NCI-H82 treated with DMSO at 0.1 percent for 48 hours (cell line): Measurements from ENCODE around the gene DERA.
"Not testable (repeated sequence)": the region's sequence is repeated elsewhere in the genome, so short reads cannot be mapped to it uniquely, and the experiment has no call there.

Experiments used
- DNase-seq: peaks from one replicate; lab custom pipeline; 2025; ENCODE audit not compliant: unreplicated experiment; lab: John Stamatoyannopoulos, UW

DERA gene

DNA sequence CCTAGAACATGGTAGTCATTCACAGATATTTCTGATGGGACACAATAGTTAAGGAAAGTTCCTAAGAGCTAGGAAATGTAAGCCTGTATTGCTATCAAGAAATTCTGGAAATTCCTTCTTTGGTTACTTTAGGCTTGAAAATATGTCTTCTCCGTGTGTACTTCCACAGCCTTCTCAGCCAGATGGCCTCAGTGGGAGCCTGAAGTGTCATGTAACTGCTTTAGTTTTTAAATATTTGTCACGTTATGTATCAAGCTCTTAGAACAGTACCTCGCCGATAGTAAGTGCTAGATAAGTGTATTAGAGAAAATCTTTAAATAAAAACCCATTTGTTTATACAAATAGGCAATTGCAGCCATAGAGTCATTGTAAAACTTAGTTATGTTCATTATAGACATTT is 95.6 kb downstream of the DERA start:
- DNase-seq: no peak

DNA sequence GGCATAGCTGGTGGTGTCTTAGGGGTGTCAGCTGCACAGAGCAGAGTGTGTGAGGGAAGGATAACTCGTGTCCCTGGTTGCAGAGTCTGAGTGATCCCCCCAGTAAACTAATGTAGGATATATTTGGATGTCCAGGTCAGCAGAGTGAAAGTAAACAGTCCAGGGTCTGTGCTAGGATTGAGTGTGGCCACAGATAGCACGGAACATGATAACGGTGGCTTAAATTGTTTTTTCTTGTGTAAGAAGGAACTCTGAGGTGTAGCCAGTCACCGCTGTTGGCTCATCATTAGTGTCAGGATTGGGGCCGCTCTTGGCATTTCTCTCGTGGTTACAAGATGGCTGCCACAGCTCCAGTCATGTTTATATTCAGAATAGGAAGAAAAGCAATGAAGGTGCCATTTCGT is 97.3 kb downstream of the DERA start:
- DNase-seq: no peak

DNA sequence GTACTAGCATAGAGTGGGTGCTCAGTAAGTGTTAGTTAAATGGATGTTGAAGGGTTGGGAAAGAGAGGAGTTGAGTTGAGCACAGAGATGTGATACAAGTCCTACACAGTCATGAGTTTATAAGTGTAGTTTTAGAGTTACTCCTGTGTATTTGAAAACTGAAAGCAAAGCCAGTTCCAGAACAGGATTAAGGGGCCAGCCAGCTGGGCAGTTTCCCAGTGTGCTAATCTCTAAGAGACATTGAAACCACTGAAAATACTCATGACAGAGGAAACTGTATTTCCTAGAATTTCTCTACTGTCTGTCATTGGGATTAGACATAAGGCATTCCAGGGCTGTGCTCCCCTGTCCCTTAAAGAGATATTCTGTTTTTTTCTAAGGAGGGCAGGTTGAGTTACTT is 101.0 kb downstream of the DERA start:
- DNase-seq: peak; percentile 58

DNA sequence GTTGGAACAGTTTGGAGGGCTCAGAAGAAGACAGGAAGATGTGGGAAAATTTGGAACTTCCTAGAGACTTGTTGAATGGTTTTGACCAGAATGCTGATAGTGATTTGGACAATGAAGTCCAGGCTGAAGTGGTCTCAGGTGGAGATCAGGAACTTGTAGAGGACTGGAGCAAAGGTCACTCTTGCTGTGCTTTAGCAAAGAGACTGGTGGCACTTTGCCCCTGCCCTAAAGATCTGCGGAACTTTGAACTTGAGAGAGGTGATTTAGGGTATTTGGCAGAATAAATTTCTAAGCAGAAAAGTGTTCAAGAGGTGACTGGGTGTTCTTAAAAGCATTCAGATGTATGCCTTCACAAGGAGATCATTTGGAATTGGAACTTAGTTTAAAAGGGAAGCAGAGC is 102.6 kb downstream of the DERA start:
- not testable (repeated sequence) for DNase-seq

DNA sequence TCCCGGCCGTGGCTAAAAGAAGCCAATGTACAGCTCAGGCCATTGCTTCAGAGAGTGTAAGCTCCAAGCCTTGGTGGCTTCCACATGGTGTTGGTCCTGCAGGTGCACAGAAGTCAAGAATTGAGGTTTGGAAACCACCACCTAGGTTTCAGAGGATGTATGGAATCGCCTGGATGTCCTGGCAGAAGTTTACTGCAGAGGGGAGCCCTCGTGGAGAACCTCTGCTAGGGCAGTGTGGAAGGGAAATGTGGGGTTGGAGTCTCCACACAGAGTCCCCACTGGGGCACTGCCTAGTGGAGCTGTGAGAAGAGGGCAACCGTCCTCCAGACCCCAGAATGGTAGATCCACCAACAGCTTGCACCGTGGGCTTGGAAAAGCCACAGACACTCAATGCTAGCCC is 103.3 kb downstream of the DERA start:
- DNase-seq: not testable (repeated sequence)

DNA sequence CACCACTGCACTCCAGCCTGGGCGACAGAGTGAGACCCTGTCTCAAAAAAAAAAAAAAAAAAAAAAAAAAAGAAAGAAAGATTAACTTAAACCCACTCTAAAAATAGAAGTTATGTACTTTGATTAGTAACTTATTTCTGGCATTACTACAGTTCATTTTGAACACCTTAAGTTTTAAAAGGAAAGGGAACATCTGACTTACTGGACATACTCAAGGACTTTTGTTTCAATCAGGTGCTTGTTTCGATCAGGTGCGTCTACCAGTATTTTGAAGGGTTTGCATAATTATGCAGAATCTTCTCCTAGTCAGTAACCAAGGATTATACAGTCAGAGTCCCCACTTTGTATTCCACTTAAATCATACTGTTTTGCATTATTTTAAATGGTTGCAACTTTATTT is 105.6 kb downstream of the DERA start:
- DNase-seq: no peak

DNA sequence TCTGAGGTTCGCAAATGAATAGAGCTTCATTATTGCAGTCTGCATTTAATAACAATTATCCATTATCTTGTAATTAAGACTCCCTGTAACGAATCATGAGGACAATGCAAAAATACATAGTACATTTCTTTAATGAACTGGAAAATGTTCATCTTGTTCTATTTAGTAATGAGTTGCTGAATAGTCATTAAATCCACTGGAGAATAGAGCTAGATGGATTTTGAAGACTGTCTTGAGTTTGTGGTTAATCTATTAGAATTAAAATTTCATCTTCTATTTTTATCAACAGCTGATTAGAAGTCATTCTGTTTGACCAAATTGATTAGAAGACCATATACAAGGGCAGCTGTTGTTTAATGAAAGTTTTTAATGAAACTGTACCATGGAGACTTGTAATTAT is 107.2 kb downstream of the DERA start:
- no peak for DNase-seq

DNA sequence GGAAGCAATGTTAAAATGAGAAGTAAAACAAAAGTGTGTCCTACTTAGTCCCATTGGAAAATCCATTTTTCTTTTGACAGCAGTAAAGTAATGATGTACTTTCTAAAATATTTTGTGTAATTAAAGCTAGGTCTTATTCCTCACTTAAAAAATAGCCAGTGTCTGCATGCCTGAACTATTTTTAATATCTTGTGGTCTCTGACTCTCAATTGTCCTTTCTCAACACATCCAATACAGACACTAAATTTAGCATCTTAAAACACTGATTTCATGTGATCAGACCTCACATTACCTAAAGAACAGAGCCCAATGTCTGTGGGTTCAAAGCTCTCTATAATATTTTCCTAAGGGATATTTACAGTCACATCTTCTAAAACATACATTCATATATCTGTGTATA is 108.0 kb downstream of the DERA start:
- no peak for DNase-seq

DNA sequence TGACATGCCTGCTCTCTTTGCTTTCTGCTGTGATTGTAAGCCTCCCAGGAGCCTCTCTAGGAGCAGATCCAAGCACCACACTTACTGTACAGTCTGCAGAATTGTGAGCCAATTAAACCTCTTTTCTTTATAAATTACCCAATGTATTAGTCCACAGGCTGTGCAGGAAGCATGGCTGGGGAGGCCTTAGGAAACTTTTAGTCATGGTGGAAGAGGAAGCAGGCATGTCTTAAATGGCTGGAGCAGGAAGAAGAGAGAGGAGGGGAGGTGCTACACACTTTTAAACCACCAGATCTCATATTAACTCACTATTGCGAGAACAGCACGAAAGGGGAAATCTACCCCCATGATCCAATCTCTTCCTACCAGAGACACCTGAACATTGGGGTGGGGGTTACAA is 108.9 kb downstream of the DERA start:
- no peak for DNase-seq

DNA sequence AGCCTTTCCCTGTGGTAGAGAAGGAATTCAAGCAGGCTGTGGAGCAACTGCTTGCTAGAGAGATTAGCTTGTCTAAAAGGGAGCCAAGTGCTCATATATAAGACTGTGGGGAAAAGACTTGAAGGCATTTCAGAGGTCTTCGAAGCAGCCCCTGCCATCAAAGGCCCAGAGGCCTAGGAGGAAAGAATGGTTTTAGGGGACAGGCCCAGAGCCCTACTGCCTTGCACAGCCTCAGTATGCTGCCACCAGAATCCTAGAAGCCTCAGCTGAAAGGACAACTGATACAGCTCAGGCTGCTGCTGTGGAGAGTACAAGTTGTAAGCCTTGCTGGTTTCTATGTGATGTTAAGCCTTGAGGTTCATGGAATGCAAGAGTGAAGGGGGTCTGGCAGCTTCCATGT is 109.9 kb downstream of the DERA start:
- DNase-seq: no peak

DNA sequence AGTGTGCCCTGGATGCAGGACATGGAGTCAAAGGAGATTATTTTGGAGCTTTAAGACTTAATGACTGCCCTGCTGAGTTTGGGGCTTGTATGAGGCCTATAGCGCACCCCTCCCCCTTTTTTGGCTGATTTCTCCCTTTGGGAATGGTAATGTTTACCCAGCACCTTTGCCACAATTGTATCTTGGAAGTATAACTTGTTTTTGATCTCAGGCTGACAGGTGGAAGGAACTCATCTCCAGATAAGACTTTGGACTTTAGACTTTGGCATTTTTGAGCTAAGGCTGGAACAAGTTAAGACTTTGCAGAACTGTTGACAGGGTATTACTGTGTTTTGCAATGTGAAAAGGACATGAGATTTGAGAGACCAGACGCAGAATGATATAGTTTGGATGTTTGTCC is 110.5 kb downstream of the DERA start:
- DNase-seq: no peak

DNA sequence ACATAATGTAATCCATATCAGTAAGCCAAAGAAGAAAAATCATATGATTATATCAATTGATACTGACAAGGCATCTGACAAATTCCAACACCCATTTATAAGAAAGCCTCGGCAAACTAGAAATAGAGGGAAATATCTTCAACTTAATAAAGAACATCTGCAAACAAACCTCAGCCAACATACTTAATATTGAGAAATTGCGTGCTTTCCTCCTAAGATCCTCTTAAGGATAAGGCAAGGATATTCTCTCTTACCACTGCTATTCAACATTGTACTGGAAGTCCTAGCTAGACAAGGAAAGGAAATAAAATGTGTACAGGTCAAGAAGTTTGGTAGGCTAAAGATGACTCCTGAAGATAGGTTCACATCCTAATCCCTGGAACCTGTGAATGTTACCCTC is 115.9 kb downstream of the DERA start:
- no peak for DNase-seq

DNA sequence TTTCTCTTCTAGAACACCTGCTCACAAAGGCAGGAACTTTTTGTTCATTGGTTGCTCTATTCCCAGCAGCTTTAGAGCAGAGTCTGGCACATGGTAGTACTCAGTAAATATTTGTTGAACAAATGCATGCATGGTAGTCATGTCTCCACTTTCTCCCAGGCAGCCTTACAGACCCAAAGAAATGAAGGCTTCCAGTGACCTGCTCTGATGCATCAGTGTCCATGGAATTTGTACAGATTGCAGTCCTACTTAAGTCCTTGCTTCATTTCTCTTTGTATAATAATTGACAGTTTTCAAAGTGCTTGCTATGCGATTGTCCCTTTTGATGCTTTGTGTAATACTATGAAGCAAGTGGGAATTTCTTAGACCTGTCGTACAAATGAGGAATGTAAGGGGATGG is 119.6 kb downstream of the DERA start:
- no peak for DNase-seq

DNA sequence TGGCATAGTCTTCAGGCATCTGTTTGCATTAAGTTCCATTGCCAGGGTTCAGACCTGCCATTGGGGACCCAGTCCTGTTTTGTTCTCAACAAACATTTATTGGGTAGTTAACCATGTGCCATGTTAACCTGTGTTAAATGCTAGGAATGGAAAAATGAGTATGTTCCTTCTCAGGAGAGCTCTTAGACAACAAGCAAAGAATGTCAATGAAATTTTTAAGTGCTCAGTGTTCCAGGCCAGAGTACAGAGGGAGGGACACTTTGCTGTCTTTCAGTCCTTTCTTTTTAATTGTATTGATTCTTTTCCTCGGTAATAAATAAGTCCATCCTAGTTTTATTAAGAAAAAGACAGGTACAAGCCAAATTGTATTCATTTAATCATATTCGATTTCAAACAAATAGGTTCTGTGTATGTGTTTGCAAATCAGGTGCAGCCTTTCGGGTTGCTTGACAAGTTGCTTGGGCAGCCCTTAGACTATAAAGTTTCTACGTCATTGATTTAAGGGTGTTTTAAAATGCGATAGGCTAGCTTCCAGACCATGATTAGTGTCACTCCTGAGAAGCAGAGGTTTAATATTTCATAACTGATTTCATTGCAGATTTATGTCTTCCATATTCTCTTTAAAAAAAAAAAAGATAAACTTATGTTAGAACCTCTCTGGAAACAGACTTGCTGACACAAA is 123.1 kb downstream of the DERA start:
- DNase-seq: no peak

DNA sequence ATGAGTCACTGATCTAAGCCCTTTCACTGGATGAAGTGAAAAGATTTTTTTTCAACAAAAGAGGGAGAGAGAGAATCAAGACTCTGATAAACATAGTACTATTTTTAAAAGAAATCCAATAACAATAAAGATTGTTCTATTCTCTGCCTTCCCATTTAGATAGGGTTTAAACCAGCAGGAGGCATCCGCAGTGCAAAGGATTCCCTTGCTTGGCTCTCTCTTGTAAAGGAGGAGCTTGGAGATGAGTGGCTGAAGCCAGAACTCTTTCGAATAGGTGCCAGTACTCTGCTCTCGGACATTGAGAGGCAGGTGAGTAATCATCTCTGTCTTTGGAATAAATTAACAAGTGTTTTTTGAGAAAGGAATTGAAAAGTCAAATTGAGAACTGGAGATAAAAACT is 124.9 kb downstream of the DERA start:
- no peak for DNase-seq

DNA sequence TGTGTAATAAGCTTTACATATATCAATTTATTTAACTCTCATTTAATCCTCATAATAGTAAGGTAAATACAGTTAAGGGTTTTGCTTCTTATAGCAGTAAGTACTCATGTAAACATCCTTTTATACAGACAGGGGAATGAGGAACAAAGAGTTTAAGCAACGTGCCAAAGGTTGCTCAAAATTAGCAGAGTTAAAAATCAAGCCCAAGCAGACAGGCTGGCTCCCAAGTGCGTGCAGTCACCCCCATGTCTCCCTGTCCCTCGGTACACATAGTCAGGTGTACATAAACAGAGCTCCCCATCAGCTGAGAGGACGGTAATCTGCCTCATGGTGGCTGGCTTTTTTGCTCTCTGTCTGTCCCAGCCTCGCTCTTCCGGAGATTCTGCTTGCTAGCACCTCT is 126.4 kb downstream of the DERA start:
- DNase-seq: no peak

DNA sequence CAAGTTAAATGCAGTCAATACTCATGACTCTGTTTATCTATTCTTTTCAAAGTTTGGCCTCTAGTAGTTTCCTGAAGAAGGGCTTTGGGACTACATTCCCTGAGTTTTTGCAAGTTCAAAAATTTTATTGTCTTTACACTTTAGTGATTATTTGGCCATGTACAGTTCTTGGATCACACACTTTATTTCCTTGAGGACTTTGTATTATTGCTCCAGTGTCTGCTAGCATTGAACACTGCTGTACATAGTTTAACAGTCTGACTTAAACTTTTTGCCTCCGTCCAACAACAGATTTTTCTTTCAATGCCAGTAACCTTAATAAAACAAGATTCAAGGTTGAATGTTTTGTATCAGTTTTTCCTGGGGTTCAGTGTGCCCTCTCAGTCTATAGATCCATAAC is 132.3 kb downstream of the DERA start:
- no peak for DNase-seq

DNA sequence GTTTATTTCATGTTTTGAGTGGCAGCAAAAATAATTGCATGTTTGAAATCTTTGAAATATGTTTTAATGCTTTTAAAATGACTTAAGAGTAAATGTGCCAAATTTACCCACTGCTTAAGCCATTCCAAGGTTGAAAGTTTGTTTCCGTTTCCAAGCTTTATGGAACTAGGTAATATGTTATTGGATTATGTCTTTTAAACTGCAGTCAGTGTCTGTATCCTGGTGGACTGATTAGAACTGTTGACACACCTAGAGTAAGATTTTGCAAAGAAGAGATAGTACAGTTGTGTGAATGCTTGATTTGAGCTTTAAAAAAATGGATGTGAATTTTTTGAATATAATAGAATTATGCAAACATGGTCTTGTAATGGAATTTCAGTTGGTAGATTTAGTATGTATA is 135.1 kb downstream of the DERA start:
- no peak for DNase-seq

DNA sequence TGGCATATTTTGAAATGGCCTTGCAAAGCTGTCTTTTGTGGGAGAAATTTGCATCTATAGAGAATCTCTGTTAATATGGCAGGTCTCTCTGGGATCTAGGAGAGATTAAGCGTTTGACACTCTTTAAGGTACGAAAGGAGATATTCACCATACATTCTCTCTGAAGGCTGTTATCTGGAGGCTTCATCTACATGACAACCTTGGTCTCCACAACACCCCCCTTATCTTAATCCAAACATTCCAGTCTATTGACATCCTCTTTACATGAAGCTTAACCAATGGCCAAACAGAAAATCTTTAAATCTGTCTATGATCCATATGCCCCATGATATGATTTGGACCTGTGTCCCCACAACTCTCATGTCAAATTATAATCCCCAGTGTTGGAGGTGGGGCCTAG is 137.4 kb downstream of the DERA start:
- no peak for DNase-seq

DNA sequence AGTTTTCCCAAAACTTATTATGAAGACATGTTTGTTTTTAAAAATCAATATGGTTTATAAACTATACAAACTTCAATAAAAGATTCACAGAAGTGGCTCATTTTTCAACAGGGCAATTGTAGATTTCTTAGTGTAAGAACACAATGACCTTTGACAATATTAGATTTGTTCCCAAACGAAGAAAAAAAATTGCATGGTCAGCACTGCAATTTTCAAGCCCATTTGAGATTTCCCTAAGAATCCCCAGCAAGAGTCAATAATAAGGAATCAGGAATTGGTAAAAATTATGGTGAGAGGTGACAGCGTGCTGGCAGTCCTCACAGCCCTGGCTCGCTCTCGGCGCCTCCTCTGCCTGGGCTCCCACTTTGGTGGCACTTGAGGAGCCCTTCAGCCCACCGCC is 145.8 kb downstream of the DERA start:
- no peak for DNase-seq

DNA sequence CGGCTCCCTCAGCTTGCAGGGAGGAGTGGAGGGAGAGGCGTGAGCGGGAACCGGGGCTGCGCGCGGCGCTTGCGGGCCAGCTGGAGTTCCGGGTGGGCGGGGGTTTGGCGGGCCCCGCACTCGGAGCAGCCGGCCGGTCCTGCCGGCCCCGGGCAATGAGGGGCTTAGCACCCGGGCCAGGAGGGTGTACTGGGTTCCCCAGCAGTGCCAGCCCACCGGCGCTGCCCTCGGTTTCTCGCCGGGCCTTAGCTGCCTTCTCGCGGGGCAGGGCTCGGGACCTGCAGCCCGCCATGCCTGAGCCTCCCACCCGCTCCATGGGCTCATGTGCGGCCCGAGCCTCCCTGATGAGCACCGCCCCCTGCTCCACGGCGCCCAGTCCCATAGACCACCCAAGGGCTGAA is 146.2 kb downstream of the DERA start:
- not testable (repeated sequence) for DNase-seq

DNA sequence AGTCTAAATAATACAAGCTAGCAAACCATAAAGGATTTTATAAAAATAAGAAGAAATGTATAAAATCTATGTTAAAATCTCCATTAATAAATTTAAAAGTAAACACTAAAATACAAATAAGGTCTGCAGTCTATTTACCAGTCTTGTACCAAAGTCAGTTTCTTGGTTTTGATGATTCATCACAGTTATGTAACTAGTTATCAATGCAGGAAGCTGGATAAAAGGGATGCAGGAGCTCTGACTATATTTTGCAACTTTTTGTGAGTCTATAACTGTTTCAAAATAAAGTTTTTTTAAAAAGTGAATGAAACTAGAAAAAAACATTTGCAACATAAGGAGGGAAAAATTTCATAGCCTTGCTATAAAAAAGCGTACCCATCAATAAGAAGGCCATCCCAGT is 151.5 kb downstream of the DERA start:
- no peak for DNase-seq

DNA sequence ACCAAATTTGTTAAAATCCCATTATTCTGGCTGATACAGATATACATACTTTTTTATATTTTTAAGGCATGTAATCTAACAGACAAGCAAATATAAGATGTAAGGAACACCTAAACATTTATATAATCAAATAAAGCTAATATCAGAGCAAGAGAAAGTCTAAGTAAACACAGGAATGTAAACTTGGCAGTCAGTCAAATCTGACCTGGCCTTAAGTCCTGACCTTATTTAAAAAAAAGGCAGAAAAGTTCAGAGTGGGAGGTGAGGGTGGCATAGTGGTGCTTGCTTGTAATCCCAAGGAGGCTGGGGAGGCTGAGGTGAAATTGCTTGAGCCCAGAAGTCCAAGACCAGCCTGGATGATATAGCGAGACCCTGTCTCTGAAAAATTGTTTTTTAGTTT is 152.6 kb downstream of the DERA start:
- no peak for DNase-seq

DNA sequence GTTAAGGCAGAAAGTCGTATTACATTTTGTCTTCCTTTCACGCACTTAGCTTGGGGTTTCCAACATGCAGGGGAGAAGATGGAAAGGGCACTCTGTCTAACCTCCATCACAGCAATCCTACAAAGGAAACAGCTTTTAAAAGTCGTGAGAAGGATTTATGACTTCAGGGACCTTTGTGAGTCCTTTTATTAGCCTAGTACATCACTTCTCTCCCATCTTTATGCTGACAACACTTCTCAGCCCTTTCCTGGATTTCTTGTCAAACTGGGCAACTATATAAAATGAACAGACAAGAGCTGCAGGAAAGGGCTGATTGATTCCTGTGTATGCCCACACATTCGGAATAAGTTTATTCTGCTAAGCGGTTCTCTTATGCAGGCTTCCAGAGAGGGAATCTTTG is 159.0 kb downstream of the DERA start:
- DNase-seq: no peak
